Fibroblast of upper back skin (primary cell): ENCODE data around the gene NRCAM.
"Not testable (repeated sequence)": the region's sequence is repeated elsewhere in the genome, so short reads cannot be mapped to it uniquely, and the experiment has no call there.

ENCODE experiments used
- DNase-seq: peaks from one replicate; pipeline ENCODE4 v3.0.0-alpha.2; 2013

NRCAM gene

DNA sequence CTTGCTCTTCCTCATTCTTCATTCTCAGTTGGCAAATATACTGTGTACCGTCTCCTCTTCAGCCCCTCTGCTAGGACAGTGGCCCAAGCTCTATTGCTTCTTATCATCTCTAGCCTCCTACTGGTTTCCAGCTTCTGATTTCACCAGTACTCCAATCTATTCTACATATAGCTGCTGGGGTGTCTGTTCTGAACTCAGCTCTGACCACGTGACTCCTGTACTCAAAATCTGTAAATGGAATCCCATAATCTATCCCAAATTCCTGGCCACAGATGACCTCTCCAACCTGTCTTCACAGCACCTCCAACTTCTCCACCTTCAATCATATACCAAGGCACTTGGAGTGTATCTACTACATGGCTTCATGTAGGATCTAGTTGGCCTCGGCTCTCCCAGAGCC lies 152.9 kb downstream of the NRCAM start:
- no peak for DNase-seq

GRCh38 chr7:108301387-108301786 lies 154.8 kb downstream of the NRCAM start:
- DNase-seq, result no peak

- DNase-seq, result peak; percentile 39
Measured at GRCh38 chr7:108299251-108299973, 156.8 kb downstream of the NRCAM start.

DNA sequence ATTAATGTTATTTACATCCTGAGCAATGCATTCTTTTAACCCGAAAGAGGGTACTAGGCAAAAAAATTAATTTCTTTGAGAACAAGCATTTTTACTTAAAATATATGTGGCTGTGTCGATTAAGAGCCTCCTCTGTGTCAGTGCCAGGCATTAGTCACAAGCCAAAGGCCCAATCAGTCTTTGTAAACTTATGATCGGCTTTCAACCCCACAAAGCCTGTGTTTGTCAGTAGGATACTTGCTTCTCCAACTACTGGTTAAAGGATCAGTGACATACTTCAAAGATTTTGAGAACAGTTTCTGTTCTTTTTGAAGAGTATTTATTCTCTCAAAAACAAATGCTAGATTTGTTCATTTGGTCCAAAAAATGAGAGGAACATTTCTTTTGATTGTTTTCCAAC lies 159.3 kb downstream of the NRCAM start:
- DNase-seq, result peak; percentile 4

DNA sequence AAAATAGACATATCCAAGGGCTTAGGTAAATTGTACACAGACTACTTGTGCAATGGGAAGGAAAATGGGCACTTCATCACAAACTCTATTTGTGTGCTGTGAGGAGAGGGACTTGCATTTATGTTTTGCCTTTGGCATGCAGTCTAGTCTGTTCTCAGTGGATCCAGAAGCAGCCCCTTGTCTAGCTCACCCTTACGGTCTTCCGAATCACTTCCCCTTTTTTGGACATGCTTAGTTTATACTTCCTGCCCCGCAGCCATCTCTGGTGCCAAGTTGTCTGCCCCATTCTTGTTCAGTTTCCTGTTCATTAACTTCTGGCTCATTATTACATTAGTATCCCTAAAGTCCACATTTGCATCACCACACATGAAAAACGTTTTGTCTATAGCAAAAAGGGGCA lies 161.6 kb downstream of the NRCAM start:
- DNase-seq, result no peak

DNA sequence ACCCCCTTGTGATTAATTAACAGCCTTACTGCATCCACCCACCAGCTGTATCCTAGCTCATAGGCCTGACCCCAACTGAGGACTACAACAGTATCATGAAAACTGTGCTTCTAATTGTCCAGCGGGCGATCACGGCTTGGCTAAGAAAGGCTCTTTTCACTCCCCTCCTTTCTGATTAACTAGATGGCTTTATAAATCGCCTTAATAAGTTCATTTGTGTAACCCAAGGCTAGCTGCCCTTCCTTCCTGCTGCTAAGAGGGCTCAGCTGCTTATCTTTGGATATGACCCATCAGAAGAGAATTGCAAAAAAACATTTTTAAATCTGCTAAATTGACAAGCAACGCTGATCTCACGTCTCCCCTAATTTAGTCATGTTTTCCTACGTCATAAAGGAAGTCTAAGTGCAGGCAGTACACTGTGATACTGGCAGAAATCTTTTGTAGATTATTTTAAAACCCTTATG lies 163.1 kb downstream of the NRCAM start:
- no peak for DNase-seq

DNA sequence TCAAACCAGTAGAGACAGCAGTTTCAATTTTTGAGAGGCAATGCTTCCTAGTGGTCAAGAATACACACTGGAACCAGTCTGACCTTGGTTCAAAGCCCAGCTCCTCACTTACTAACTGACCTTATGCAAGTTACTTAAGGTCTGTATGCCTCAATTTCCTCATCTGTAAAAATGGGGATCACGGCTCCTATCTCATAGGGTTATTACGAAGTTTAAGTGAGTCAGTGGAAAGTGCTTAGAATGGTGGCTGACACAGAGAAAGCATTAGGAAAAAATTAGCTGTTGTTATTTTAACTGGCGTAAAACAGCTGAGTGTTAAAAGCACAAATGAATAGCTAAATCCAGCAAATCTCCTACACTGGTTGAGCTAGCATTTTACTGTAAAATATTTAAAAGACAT lies 163.7 kb downstream of the NRCAM start:
- DNase-seq, result no peak

DNA sequence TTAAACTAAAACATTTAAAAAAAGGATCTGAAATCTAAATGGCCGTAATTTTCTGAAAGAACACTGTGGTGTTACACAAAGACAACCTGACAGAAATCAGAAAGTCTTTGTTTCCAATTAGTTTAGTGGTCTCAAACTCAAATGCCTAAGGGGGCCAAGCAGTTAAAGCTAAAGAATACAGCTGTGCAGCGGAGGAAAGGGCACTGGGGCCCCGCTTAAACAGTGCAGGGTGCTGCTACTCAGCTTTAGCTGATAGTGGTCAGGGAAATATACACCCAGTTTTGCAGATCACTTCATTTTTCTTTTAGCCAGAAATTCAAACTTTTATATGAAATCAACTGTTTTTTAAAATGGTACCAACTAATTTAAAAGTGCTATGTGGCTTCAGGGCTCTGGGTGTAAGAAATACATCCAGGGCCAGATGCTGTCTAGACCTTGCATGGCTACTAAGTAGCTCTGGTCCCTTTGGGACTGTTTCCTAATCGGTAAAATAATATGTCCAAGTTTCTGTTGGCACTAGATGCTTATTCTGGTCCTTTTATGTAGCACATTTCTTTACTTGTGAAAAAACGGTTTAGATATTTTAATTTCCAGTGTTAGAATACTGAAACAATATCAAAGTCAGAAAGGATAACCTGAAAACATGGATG lies 164.3 kb downstream of the NRCAM start:
- DNase-seq, result no peak

DNA sequence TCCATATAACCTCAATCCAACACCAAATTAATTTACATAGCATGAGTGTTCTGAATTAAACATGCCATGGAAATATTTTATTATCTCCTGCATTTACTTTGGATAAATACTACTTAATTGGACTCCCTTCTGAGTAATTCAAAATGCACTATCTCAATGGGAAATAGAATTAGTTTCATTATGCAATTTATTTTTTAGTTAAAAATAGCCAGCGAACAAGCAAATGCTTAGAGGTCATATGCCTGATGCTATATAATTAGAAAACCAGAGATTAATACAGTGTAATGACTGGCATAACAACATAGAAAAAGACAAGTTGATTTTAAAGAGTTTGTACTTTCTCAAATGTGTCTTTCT lies 165.1 kb downstream of the NRCAM start:
- no peak for DNase-seq

- DNase-seq, result no peak
Measured at GRCh38 chr7:108290459-108291151, 165.6 kb downstream of the NRCAM start.

- DNase-seq, result no peak
Measured at GRCh38 chr7:108289852-108290251, 166.4 kb downstream of the NRCAM start.

- DNase-seq, result no peak
Measured at GRCh38 chr7:108287857-108288256, 168.4 kb downstream of the NRCAM start.

GRCh38 chr7:108286290-108286904 lies 169.8 kb downstream of the NRCAM start:
- no peak for DNase-seq

- no peak for DNase-seq
Measured at GRCh38 chr7:108285778-108286177, 170.5 kb downstream of the NRCAM start.

GRCh38 chr7:108285003-108285368 lies 171.2 kb downstream of the NRCAM start:
- DNase-seq, result no peak

GRCh38 chr7:108284349-108285002 lies 171.8 kb downstream of the NRCAM start:
- no peak for DNase-seq

DNA sequence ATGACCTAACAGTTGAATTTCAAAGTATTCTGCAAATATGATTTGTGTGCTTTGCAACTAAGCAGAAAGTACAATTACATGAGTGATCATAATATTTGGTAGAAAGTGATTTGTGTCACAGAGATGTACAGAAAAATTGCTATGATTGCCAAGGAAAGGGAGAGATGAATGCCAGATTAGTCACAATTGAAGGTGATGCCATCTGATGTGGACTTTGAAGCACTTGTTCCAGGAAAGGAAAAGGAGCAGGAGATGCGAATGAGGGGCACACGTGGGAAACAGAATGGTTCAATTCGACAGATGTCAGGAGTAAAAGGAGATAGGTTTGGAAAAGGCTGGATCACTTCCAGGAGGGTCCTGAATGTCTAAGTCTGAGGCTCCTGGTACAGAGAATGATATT lies 173.0 kb downstream of the NRCAM start:
- DNase-seq, result no peak

GRCh38 chr7:108282427-108282996 lies 173.7 kb downstream of the NRCAM start:
- no peak for DNase-seq

DNA sequence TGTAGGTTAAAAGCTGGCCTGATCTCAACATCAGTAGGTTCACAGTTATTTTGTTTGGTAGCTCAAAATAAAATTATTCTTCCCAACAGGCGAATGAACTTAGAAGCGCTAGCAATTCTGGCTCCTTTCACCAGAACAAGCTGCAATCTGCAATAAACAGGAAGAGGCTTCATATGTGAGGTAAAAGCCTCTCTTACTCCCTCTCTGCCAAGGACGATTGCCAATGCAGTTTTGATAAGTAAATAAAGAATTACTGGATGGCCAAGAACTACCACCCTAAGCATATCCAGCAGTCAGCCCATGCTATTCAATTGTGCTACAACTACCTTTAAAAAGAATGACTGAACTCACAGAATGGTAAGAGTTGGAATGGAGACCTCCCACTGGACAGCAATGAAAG lies 176.1 kb downstream of the NRCAM start:
- no peak for DNase-seq

DNA sequence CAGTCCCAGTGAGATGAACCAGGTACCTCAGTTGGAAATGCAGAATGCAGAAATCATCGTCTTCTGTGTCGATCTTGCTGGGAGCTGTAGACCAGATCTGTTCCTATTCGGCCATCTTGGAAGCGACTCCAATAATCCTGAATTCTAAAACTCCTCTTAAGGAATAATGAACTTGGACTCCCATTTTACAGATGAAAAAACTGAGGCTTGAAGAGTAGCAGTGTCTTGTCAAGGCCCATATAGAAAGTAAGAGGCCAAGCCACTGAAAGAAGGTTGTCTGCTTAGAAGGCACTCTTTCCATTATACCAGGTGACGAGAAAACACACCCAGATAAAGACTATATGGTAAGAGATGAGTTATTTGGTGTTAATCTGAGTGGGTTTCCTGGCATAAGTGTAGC lies 177.5 kb downstream of the NRCAM start:
- no peak for DNase-seq

DNA sequence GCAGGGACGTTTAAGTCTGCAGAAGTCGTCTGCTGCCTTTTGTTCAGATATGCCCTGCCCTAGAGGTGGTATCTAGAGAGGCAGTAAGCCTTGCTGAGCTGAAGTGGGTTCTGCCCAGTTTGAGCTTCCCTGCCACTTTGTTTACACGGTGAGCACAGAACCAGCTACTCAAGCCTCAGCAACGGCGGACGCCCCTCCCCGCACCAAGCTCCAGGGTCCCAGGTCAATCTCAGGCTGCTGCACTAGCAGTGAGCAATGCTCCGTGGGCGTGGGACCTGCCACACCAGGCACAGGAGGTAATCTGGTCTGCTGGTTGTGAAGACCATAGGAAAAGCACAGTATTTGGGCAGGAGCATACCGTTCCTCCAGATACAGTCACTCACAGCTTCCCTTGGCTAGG lies 178.0 kb downstream of the NRCAM start:
- DNase-seq, result no peak

DNA sequence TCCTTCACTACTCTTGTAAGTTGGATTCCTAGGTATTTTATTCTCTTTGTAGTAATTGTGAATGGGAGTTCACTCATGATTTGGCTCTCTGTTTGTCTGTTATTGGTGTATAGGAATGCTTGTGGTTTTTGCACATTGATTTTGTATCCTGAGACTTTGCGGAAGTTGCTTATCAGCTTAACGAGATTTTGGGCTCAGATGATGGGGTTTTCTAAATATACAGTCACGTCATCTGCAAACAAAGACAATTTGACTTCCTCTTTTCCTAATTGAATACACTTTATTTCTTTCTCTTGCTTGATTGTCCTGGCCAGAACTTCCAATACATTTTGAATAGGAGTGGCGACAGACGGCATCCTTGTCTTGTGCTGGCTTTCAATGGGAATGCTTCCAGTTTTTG lies 181.8 kb downstream of the NRCAM start:
- not testable (repeated sequence) for DNase-seq

DNA sequence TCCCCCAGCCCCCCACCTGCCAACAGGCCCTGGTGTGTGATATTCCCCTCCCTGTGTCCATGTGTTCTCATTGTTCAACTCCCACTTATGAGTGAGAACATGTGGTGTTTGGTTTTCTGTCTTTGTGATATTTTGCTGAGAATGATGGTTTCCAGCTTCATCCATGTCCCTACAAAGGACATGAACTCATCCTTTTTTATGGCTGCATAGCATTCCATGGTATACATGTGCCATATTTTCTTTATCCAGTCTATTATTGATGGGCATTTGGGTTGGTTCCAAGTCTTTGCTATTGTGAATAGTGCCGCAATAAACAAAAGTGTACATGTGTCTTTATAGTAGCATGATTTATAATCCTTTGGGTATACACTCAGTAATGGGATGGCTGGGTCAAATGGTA lies 183.3 kb downstream of the NRCAM start:
- not testable (repeated sequence) for DNase-seq
